Anterior cingulate cortex (tissue), 58 donors: Measurements from ENCODE around the gene MARCHF3.
"Not testable (repeated sequence)": the region's sequence is repeated elsewhere in the genome, so short reads cannot be mapped to it uniquely, and the experiment has no call there.

Experiments used
- DNase-seq, 58 donors: peaks; one replicate each; lab custom pipeline; 2025; lab: John Stamatoyannopoulos, UW

MARCHF3 gene

GRCh38 chr5:127014573-127014972 lies 15.8 kb downstream of the MARCHF3 start:
- DNase-seq: no peak

GRCh38 chr5:127013407-127013806 lies 17.0 kb downstream of the MARCHF3 start:
- no peak for DNase-seq

GRCh38 chr5:127012916-127013315 lies 17.4 kb downstream of the MARCHF3 start:
- peak in 1 of 58 donors; percentile 13 for DNase-seq

- no peak for DNase-seq
Measured at GRCh38 chr5:127011961-127012644, 18.3 kb downstream of the MARCHF3 start.

GRCh38 chr5:127011153-127011552 lies 19.2 kb downstream of the MARCHF3 start:
- peak in 5 of 58 donors; percentile 6 to 15 (median 13) for DNase-seq

- DNase-seq: no peak
Measured at GRCh38 chr5:127010362-127010761, 20.0 kb downstream of the MARCHF3 start.

GRCh38 chr5:127009784-127010183 lies 20.6 kb downstream of the MARCHF3 start:
- no peak for DNase-seq

- no peak for DNase-seq
Measured at GRCh38 chr5:127008300-127008975, 21.9 kb downstream of the MARCHF3 start.

- no peak for DNase-seq
Measured at GRCh38 chr5:127007522-127007921, 22.8 kb downstream of the MARCHF3 start.

- DNase-seq: no peak
Measured at GRCh38 chr5:127006744-127007143, 23.6 kb downstream of the MARCHF3 start.

- DNase-seq: not testable (repeated sequence)
Measured at GRCh38 chr5:127005282-127005681, 25.1 kb downstream of the MARCHF3 start.

- no peak for DNase-seq
Measured at GRCh38 chr5:127004721-127005120, 25.6 kb downstream of the MARCHF3 start.

GRCh38 chr5:127003798-127004495 lies 26.4 kb downstream of the MARCHF3 start:
- no peak for DNase-seq

- DNase-seq: no peak
Measured at GRCh38 chr5:127002390-127002789, 28.0 kb downstream of the MARCHF3 start.

GRCh38 chr5:127001621-127002296 lies 28.6 kb downstream of the MARCHF3 start:
- DNase-seq: no peak

- peak in 13 of 58 donors; percentile 5 to 41 (median 12) for DNase-seq
Measured at GRCh38 chr5:126998895-126999570, 31.3 kb downstream of the MARCHF3 start.

GRCh38 chr5:126998201-126998631 lies 32.1 kb downstream of the MARCHF3 start:
- peak in 5 of 58 donors; percentile 6 to 44 (median 15) for DNase-seq

- DNase-seq: no peak
Measured at GRCh38 chr5:126995689-126996088, 34.7 kb downstream of the MARCHF3 start.

- no peak for DNase-seq
Measured at GRCh38 chr5:126995039-126995438, 35.3 kb downstream of the MARCHF3 start.

GRCh38 chr5:126994485-126994884 lies 35.9 kb downstream of the MARCHF3 start:
- no peak for DNase-seq
